K562 (cell line): ENCODE data around the gene TENT4A. TPM values are rescaled to one million over a fixed set of nuclear protein-coding genes. Genes with fewer than 3 reads are reported as not detected.

Experiments used
- ATAC-seq: fragments of 200-7000 bp; cut with Tn5 transposase; 3 replicates; pipeline ENCODE4 v1.9.1; 2020; ENCODE audit warnings: moderate library complexity
- BruUV-seq: library from RNA; stranded (reverse); fragments of 400-500 nt; replicated peaks from 2 replicates; lab custom pipeline; 2021; lab: Mats Ljungman, UMichigan
- CTCF ChIA-PET: fragments of 300-600 bp; formaldehyde crosslinking; extraction: SDS; loops from one replicate; lab custom pipeline; 2021; ENCODE audit warnings: low intra/inter-chr PET ratio; lab: Yijun Ruan, JAX
- POLR2A ChIA-PET: fragments of 300-600, 350-650 bp; sonication (Branson Sonifier 250); formaldehyde crosslinking; extraction: SDS; loops from one replicate; lab custom pipeline; 2021; ENCODE audit warnings: antibody characterized with exemption, inconsistent platforms; lab: Yijun Ruan, JAX
- DNase-seq, 4 experiments: peaks; one replicate each; pipeline versions ENCODE4 v3.0.0 to v3.0.0-alpha.2; 2011 to 2018; ENCODE audit warnings: low spot score in 3 of 4, mixed read lengths in 3 of 4; ENCODE audit errors: extremely low read depth in 1 of 4
- FAIRE-seq: peaks from 2 replicates; lab custom pipeline; 2011; peaks lifted over from hg19 to GRCh38; lab: Jason Lieb, UNC
- H2AFZ ChIP-seq: 2 replicates; pipeline ENCODE4 v1.6.0; 2011; ENCODE audit warnings: low read depth, low read length, control low read depth, inconsistent platforms
- H3K27ac ChIP-seq: fragments of 200-600 bp; 3 replicates; pipeline ENCODE4 v1.8.0; 2011; ENCODE audit warnings: low read depth, mild to moderate bottlenecking, control low read depth, inconsistent platforms, low read length, moderate library complexity, mixed read lengths; ENCODE audit errors: extremely low read depth
- H3K27me3 ChIP-seq, 2 experiments: fragments of 300-600 bp in 1 of 2; 2 replicates in 1 of 2; 3 replicates in 1 of 2; pipeline versions ENCODE4 v1.6.0 to v1.8.0; 2011; ENCODE audit warnings: inconsistent platforms in 2 of 2, low read length in 2 of 2, mild to moderate bottlenecking in 1 of 2, mixed read lengths in 1 of 2, moderate library complexity in 1 of 2; ENCODE audit not compliant: control insufficient read depth in 2 of 2, insufficient read depth in 2 of 2
- H3K36me3 ChIP-seq: fragments of 300-600 bp; 3 replicates; pipeline ENCODE4 v1.8.0; 2011; ENCODE audit warnings: mild to moderate bottlenecking, low read length, inconsistent platforms; ENCODE audit not compliant: control insufficient read depth, insufficient read depth
- H3K4me1 ChIP-seq, 2 experiments: fragments of 200-600 bp in 1 of 2; replicated peaks in 1 of 2; 2 replicates in 1 of 2; 3 replicates in 1 of 2; pipeline versions ENCODE4 v1.5.1 to v1.8.0; 2011; ENCODE audit warnings: inconsistent platforms in 2 of 2, low read length in 2 of 2, mild to moderate bottlenecking in 1 of 2, mixed read lengths in 1 of 2, moderate library complexity in 1 of 2; ENCODE audit not compliant: control insufficient read depth in 2 of 2, insufficient read depth in 2 of 2
- H3K4me2 ChIP-seq: 2 replicates; pipeline ENCODE4 v1.6.1; 2011; ENCODE audit warnings: low read length, control low read depth, inconsistent platforms, mixed read lengths; ENCODE audit not compliant: insufficient read depth
- H3K4me3 ChIP-seq: fragments of 200-600 bp; sonication (generic), shearing (Covaris generic); 2 replicates; pipeline ENCODE4 v1.5.1; 2016; ENCODE audit warnings: control low read depth, inconsistent platforms
- H3K79me2 ChIP-seq: fragments of 200-600 bp; 3 replicates; pipeline ENCODE4 v1.8.0; 2011; ENCODE audit warnings: low read length, inconsistent platforms; ENCODE audit not compliant: control insufficient read depth, insufficient read depth
- H3K9ac ChIP-seq, 2 experiments: 2 replicates each; pipeline versions ENCODE4 v1.6.0 to v1.6.1; 2011; ENCODE audit warnings: low read depth in 2 of 2, low read length in 2 of 2, control low read depth in 1 of 2, inconsistent platforms in 1 of 2, mild to moderate bottlenecking in 1 of 2, mixed read lengths in 1 of 2; ENCODE audit not compliant: insufficient read depth in 1 of 2
- H3K9me1 ChIP-seq: one replicate; pipeline ENCODE4 v1.6.0; 2011; ENCODE audit warnings: inconsistent platforms, mild to moderate bottlenecking, low read length, moderate library complexity; ENCODE audit not compliant: control insufficient read depth, insufficient read depth
- H3K9me3 ChIP-seq: replicated peaks from 2 replicates; pipeline ENCODE4 v1.5.1; 2011; ENCODE audit warnings: low read depth, low read length, inconsistent platforms; ENCODE audit not compliant: control insufficient read depth, insufficient read depth
- H4K20me1 ChIP-seq: replicated peaks from 2 replicates; pipeline ENCODE4 v1.6.1; 2011; ENCODE audit warnings: low read length, inconsistent platforms, mixed read lengths; ENCODE audit not compliant: control insufficient read depth, insufficient read depth
- GABPB2 ChIP-seq: fragments of 250-450 bp; sonication (Bioruptor Pico); conservative IDR thresholded peaks from 2 replicates; pipeline ENCODE4 v1.5.1; 2021; ENCODE audit warnings: mild to moderate bottlenecking
- MBD2 ChIP-seq: sonication (generic); IDR thresholded peaks from 2 replicates; pipeline ENCODE4 v1.6.1; 2016; ENCODE audit warnings: low read depth, borderline replicate concordance
- RBBP5 ChIP-seq: fragments of 200-600 bp; sonication (generic); IDR thresholded peaks from 2 replicates; pipeline ENCODE4 v1.6.1; 2012; ENCODE audit warnings: borderline replicate concordance, mild to moderate bottlenecking, low read length, control low read depth, inconsistent platforms; ENCODE audit not compliant: insufficient read depth, poor library complexity, severe bottlenecking
- TBP ChIP-seq: optimal IDR thresholded peaks from 2 replicates; pipeline ENCODE3; 2011; ENCODE audit warnings: low read depth, low read length, improper control_type of control experiment
- WGBS: fragments of 100-300 bp; shearing (Covaris generic); methylation state at CpG from one replicate; pipeline ENCODE4 v1.1.6; 2016; ENCODE audit warnings: low coverage, mixed read lengths; ENCODE audit not compliant: insufficient coverage; ENCODE audit errors: missing lambda C conversion rate; 5-methylcytosine and 5-hydroxymethylcytosine counted together
- in situ Hi-C: fragments of 300-500 bp; cut with MboI; formaldehyde crosslinking; loops from 4 replicates; pipeline ENCODE4 v1.15.0; 2018; ENCODE audit warnings: inconsistent platforms, mixed read lengths
- intact Hi-C: fragments of 100-400 bp; cut with micrococcal nuclease; formaldehyde crosslinking; loops from 2 replicates; pipeline ENCODE4 v1.14.2; 2022
- polyA plus RNA-seq, 8 experiments: library from polyadenylated mRNA; depleted of rRNA in 4 of 8; stranded (reverse) in 5 of 8; unstranded in 3 of 8; fragments of >200 nt; fragmentation: Nextera tagmentation in 2 of 8; fragmentation: Illumina TruSeq in 1 of 8; extraction: Ambion mirVana in 2 of 8; extraction: Trizol in 1 of 8; gene quantifications; 2 replicates each; pipeline versions ENCODE4 v1.2.1 to v1.2.3, GENCODE V29; 2011 to 2014; ENCODE audit warnings: inconsistent platforms in 1 of 8, missing spikeins in 1 of 8
- total RNA-seq, 7 experiments: library from RNA; depleted of rRNA in 6 of 7; stranded (reverse); fragments of >200 nt in 6 of 7; fragmentation: Illumina TruSeq in 2 of 7; extraction: Trizol in 2 of 7; gene quantifications; 2 replicates each; pipeline versions ENCODE4 v1.2.1 to v1.2.3, GENCODE V29; 2011 to 2021; ENCODE audit warnings: low replicate concordance in 1 of 7
- TF ChIP-seq, protein P1 (sequence below), 2 experiments: fragments of 150-350 bp in 1 of 2; IDR thresholded peaks; 2 replicates each; pipeline ENCODE4 v1.6.1; 2012 to 2016; ENCODE audit warnings: low read depth in 2 of 2, low read length in 2 of 2, mild to moderate bottlenecking in 1 of 2, moderate library complexity in 1 of 2
- TF ChIP-seq, protein P2 (sequence below), 2 experiments: fragments of 450-650 bp in 1 of 2; sonication (generic) in 1 of 2; formaldehyde crosslinking in 1 of 2; IDR thresholded peaks; 2 replicates each; pipeline versions ENCODE4 v1.7.1 to v1.9.0; 2016 to 2022; ENCODE audit warnings: inconsistent platforms in 1 of 2, mild to moderate bottlenecking in 1 of 2, missing genetic modification reagents in 1 of 2
- TF ChIP-seq, protein P3 (sequence below), 3 experiments: fragments of 200-800 bp in 1 of 3; sonication (Bioruptor generic) in 1 of 3; sonication (generic) in 1 of 3; formaldehyde crosslinking in 1 of 3; IDR thresholded peaks; 2 replicates each; pipeline versions ENCODE4 v1.6.1 to v1.8.0; 2016 to 2022; ENCODE audit warnings: mild to moderate bottlenecking in 2 of 3, missing compliant biosample characterization in 2 of 3, missing genetic modification characterization in 2 of 3, missing genetic modification reagents in 1 of 3

The TENT4A gene
- total and polyA plus RNA-seq, 9 of the 15 experiments (the other 6 are each of a cell fraction or from before 2014, with no cell fraction given) = 1.3 to 27.3 (median 13.0) TPM

DNA sequence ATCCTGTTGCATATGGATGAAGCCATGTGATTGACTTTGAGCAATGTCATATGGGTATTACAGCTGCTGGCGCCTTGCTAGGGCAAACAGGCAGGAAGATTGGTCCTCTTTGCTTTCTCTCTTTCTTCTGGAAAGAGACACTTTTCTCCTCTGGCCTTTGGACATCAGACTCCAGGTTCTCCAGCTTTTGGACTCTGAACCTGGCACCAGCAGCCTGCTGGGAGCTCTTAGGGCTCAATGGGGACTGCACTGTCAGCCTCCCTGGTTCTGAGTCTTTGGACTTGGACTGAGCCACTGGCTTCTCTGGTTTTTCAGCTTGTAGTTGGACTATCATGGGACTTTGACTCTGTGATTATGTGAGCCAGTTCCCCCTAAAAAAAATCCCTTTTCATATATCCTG lies 34.8 kb upstream of the TENT4A start:
- peaks cover 6 to 10% of the 10 kb centered on the region in 2 experiments; a peak in 3 of 5 replicates for H3K27me3 ChIP-seq
- FAIRE-seq = no peak
- TF ChIP-seq MBD2 = no peak
- TF ChIP-seq TBP = no peak
- TF ChIP-seq, protein P1, sequence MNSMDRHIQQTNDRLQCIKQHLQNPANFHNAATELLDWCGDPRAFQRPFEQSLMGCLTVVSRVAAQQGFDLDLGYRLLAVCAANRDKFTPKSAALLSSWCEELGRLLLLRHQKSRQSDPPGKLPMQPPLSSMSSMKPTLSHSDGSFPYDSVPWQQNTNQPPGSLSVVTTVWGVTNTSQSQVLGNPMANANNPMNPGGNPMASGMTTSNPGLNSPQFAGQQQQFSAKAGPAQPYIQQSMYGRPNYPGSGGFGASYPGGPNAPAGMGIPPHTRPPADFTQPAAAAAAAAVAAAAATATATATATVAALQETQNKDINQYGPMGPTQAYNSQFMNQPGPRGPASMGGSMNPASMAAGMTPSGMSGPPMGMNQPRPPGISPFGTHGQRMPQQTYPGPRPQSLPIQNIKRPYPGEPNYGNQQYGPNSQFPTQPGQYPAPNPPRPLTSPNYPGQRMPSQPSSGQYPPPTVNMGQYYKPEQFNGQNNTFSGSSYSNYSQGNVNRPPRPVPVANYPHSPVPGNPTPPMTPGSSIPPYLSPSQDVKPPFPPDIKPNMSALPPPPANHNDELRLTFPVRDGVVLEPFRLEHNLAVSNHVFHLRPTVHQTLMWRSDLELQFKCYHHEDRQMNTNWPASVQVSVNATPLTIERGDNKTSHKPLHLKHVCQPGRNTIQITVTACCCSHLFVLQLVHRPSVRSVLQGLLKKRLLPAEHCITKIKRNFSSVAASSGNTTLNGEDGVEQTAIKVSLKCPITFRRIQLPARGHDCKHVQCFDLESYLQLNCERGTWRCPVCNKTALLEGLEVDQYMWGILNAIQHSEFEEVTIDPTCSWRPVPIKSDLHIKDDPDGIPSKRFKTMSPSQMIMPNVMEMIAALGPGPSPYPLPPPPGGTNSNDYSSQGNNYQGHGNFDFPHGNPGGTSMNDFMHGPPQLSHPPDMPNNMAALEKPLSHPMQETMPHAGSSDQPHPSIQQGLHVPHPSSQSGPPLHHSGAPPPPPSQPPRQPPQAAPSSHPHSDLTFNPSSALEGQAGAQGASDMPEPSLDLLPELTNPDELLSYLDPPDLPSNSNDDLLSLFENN (IDR thresholded peaks at IDR 0.05; ENCODE audit: low read depth in 2 of 2, low read length in 2 of 2) = no peak
- TF ChIP-seq RBBP5 = no peak
- TF ChIP-seq, protein P2, sequence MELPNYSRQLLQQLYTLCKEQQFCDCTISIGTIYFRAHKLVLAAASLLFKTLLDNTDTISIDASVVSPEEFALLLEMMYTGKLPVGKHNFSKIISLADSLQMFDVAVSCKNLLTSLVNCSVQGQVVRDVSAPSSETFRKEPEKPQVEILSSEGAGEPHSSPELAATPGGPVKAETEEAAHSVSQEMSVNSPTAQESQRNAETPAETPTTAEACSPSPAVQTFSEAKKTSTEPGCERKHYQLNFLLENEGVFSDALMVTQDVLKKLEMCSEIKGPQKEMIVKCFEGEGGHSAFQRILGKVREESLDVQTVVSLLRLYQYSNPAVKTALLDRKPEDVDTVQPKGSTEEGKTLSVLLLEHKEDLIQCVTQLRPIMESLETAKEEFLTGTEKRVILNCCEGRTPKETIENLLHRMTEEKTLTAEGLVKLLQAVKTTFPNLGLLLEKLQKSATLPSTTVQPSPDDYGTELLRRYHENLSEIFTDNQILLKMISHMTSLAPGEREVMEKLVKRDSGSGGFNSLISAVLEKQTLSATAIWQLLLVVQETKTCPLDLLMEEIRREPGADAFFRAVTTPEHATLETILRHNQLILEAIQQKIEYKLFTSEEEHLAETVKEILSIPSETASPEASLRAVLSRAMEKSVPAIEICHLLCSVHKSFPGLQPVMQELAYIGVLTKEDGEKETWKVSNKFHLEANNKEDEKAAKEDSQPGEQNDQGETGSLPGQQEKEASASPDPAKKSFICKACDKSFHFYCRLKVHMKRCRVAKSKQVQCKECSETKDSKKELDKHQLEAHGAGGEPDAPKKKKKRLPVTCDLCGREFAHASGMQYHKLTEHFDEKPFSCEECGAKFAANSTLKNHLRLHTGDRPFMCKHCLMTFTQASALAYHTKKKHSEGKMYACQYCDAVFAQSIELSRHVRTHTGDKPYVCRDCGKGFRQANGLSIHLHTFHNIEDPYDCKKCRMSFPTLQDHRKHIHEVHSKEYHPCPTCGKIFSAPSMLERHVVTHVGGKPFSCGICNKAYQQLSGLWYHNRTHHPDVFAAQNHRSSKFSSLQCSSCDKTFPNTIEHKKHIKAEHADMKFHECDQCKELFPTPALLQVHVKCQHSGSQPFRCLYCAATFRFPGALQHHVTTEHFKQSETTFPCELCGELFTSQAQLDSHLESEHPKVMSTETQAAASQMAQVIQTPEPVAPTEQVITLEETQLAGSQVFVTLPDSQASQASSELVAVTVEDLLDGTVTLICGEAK (IDR thresholded peaks at IDR 0.05) = no peak
- TF ChIP-seq, protein P2 (CRISPR knock-in tag; IDR thresholded peaks at IDR 0.05) = no peak
- TF ChIP-seq, protein P3, sequence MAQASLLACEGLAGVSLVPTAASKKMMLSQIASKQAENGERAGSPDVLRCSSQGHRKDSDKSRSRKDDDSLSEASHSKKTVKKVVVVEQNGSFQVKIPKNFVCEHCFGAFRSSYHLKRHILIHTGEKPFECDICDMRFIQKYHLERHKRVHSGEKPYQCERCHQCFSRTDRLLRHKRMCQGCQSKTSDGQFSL (CRISPR knock-in tag; IDR thresholded peaks at IDR 0.05) = no peak
- TF ChIP-seq, protein P3 (tag; IDR thresholded peaks at IDR 0.05) = no peak
- TF ChIP-seq GABPB2 (CRISPR knock-in tag) = no peak

More for the DNA sequence above, 34.8 kb upstream of the TENT4A start:
- Histone ChIP-seq H3K9me1 (no peaks in the 10 kb centered on the region), H3K9ac (no peak overlapping the region), H3K27ac (no peak overlapping the region), H3K79me2 (no peaks in the 10 kb centered on the region), H3K4me2 (no peak overlapping the region), H4K20me1 (no peaks in the 10 kb centered on the region), H3K36me3 (no peaks in the 10 kb centered on the region), H3K4me1 (no peaks in the 10 kb centered on the region; a peak in 2 of 5 replicates), H2AFZ (no peak overlapping the region), H3K4me3 (no peak overlapping the region), H3K9me3 (peaks cover 2% of the 10 kb centered on the region; the same call in 1 of the 2 replicates)
- ChIA-PET POLR2A (no interaction called here), CTCF (no interaction called here)
- DNase-seq (no peak), ATAC-seq (no peak)
- WGBS = 0% methylated on average over 1 of the region's 1 CpG
- intact Hi-C loops = no loop called here
- no TSS peak for BruUV-seq
- in situ Hi-C loops = no loop called here
